ENCODE measurements around the gene PDK1.
"Not testable (repeated sequence)": the region's sequence is repeated elsewhere in the genome, so short reads cannot be mapped to it uniquely, and the experiment has no call there.

The PDK1 gene

DNA sequence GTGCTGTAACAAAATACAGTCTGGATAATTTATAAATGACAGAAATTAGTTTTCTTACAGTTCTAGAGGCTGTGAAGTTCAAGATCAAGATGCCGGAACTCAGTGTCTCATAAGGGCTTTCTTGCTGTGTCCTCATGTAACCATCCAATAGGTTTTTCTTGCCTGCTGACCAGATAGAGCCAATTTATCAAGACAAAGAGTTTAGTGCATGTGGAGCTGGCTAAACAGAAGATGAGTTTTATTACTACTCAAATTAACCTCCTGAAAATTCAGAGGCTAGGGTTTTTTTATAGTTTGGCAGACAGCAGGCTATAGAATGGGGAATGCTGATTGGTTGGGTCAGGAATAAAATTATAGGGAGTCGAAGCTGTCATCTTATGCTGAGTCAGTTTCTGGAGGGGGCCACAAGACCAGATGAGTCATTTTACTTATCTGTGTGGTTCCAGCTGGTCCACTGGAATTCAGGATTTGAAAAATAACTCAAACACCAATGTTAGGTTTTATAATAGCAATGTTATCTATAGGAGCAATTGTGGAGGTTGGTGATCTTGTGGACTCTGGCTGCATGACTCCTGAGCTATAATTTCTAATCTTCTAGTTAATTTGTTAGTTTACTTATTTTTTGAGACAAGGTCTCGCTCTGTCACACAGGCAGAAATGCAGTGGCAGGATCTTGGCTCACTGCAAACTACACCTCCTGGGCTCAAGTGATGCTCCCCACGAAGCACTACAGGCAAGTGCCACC is 3.2 kb upstream of the PDK1 start:
- no peak for DNase-seq

GRCh38 chr2:172554352-172555271 is 1.3 kb upstream of the PDK1 start:
- no peak for DNase-seq

GRCh38 chr2:172555272-172555521 is 693 bp upstream of the PDK1 start:
- DNase-seq, result no peak

GRCh38 chr2:172556284-172557033 is 569 bp downstream of the PDK1 start:
- peak; percentile 54 for DNase-seq

DNA sequence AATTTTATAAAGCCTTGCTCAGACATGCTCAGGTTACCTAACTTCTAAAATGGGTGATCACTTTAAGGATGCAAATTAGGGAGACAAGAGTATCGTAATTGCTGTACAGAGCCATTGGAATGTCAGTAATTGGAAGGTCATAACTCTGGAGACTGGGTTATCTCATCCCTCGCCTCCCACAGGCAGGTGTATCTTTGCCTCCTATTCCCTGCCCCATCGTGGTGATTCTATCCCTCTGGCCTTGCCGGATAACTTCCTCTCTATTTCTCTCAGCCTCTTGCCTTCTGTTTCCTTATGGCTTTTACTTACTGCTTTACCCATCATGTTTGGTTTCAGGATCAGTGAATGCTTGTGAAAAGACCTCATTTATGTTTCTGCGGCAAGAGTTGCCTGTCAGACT is 2.5 kb downstream of the PDK1 start:
- DNase-seq, result no peak

DNA sequence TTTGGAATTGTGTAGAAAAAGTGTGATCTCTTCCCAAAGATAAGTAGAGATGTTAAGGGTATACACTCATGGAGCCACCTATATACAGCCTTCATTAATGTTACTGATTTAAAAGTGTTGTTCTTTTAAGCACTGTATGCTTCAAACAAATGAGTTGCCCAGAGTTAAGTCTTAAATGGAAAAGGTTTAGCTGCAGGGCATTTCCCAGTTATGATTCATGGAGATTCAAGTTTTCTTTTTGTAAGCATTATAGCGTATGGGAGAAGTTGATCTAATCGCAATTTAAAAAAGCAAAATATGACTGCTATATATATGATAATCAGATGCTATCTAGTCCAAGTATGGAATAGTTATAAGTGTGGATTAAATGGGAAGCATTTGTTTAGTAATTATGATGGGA is 4.8 kb downstream of the PDK1 start:
- no peak for DNase-seq

GRCh38 chr2:172561270-172561669 is 5.4 kb downstream of the PDK1 start:
- no peak for DNase-seq

DNA sequence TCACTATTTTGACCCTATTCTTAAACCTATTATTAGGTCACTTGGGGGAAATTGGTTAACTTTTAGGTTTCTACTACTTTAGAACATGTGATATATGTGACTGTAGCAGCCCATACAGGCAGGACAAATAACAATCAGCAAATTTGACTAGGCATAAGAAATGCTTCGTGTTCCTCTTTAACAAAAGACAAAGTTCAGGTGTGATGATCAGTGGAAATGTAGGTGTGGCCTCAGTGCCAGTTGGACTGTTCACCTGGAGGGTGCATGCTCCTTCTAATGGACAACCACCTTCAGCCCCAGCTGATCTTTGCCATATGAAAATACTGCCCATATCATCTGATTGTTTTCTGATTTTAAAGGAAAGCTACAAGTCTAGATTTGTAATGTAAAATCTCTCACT is 6.4 kb downstream of the PDK1 start:
- no peak for DNase-seq

DNA sequence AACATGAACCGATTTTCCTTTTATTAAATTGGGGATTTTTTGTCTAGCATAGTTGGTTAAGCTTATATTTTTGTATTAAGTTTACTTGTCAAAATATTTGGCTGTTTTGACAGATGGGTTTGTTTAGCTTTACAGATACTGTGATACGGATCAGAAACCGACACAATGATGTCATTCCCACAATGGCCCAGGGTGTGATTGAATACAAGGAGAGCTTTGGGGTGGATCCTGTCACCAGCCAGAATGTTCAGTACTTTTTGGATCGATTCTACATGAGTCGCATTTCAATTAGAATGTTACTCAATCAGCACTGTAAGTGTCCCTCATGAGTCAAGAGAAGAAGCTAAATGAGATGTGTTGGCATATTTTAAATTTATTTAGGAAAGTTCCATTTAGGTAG is 8.5 kb downstream of the PDK1 start:
- no peak for DNase-seq

DNA sequence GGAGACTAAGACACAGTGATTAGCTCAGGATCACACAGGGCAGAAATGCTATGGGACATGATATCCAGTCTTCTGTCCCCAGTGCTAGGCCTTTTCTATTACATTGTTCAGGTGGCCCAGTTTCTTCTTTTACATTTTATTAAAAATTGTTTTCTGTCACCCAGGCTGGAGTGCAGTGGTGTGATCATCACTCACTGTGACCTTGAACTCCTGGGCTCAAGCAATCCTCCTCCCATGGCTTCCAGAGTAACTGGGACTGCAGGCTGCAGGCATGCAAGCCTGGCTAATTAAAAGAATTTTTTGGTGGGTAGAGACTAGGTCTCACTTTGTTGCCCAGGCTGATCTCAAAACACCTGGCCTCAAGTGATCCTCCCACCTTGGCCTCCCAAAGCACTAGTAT is 15.4 kb downstream of the PDK1 start:
- no peak for DNase-seq

- DNase-seq, result no peak
These were observed 17.1 kb downstream of the PDK1 start for GRCh38 chr2:172572981-172573380.

DNA sequence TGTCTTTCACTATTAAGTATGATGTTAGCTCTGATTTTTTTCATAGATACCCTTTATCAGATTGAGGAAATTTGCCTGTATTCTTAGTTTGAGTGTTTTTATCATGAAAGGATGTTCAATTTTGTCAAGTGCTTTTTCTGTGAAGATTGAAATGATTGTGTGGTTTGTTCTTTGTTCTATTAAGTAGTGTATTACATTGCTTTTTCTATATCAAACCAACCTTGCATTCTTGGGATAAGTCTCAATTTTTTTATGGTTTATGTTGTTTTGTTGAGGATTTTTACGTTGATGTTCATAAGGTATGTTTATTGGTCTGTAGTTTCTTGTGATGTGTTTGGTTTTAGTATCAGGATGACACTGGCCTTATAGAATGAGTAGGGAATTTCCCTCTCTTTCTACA is 19.1 kb downstream of the PDK1 start:
- no peak for DNase-seq

GRCh38 chr2:172578054-172578453 is 22.2 kb downstream of the PDK1 start:
- DNase-seq, result no peak

DNA sequence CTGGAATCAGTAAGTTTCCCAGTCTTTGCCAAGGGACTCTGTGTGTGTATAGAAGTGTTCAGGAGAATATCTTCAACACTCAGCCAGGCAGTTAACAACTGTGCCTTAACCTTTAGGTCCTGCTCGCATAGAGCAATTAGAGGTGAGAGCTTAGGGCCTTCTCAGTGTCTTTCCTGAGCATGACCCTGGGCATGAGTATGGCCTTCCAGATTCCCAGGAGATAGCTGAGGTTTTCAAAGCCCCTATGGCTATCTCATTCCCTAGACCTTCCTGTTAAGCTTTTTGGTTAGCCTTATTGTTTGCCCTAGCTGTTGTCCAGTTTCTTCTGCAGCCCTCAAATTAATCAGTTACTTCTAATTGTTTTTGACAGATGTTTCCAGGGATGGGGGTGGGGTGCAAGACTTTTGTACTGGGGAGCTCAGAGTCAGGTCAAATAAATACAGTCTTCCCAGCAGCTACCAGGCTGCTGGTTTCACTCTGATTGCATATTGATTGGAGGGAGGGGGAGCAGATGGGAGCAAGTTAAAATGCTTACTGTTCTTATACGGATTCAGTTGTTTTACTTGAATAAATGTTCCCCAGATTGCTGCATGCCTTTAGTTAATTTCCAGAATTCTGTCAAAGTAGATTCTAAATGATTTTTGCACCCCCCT is 23.1 kb downstream of the PDK1 start:
- DNase-seq, result no peak

DNA sequence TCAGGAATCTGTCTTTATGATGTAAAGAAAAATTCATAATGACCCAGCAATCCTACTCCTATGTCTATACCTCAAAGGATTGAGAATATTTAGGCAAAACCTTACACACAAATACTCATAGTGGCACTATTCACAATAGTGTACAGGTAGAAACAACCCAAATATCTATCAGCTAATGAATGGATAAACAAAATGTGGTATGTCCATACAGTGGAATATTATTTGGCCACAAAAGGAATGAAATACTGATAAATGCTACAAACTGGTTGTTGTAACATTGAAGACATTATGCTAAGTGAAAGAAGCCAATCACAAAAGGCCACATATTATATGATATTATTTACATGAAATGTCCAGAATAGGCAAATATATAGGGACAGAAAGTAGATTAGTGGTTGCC is 24.7 kb downstream of the PDK1 start:
- no peak for DNase-seq

- no peak for DNase-seq
These were observed 26.8 kb downstream of the PDK1 start for GRCh38 chr2:172582656-172583055.

- DNase-seq, result no peak
These were observed 30.5 kb downstream of the PDK1 start for GRCh38 chr2:172586245-172586891.

DNA sequence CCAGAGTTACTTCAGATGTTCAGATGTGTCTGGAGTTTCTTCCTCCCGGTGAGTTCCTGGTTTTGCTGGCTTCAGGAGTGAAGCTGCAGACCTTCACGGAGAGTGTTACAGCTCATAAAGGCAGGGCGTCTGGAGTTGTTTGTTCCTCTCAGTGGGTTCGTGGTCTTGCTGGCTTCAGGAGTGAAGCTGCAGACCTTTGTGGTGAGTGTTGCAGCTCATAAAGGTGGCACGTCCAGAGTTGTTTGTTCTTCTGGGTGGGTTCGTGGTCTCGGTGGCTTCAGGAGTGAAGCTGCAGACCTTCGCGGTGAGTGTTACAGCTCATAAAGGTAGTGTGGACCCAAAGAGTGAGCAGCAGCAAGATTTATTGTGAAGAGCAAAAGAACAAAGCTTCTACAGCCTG is 31.3 kb downstream of the PDK1 start:
- not testable (repeated sequence) for DNase-seq

GRCh38 chr2:172588931-172589330 is 33.0 kb downstream of the PDK1 start:
- DNase-seq, result no peak

DNA sequence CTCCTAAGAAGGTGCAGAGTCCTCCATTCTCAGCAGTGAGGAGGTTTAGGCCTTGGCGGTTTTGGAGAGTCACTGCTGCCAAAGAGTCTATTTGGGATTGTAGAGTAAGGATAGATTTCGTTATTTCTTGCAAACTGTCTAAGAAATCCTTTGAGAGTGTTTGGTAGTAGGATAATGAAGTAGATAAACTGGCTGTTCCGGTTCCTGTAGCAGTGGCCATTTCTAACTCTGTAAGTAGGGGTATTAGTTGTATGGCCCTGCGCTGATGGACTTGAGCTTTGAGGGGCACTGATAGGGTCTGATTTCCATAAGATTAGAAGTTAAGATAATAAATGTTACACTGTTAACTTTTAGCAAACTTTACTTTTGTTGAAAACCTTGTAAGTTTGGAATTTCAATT is 35.5 kb downstream of the PDK1 start:
- not testable (repeated sequence) for DNase-seq

- not testable (repeated sequence) for DNase-seq
These were observed 36.3 kb downstream of the PDK1 start for GRCh38 chr2:172592190-172592589.

GRCh38 chr2:172596776-172597175 is 40.9 kb downstream of the PDK1 start:
- no peak for DNase-seq

All from MV-4-11 (cell line).